ENCODE measurements around the gene KCNMB3.
"Not testable (repeated sequence)": the region's sequence is repeated elsewhere in the genome, so short reads cannot be mapped to it uniquely, and the experiment has no call there.

The KCNMB3 gene, protein sequence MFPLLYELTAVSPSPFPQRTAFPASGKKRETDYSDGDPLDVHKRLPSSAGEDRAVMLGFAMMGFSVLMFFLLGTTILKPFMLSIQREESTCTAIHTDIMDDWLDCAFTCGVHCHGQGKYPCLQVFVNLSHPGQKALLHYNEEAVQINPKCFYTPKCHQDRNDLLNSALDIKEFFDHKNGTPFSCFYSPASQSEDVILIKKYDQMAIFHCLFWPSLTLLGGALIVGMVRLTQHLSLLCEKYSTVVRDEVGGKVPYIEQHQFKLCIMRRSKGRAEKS

DNA sequence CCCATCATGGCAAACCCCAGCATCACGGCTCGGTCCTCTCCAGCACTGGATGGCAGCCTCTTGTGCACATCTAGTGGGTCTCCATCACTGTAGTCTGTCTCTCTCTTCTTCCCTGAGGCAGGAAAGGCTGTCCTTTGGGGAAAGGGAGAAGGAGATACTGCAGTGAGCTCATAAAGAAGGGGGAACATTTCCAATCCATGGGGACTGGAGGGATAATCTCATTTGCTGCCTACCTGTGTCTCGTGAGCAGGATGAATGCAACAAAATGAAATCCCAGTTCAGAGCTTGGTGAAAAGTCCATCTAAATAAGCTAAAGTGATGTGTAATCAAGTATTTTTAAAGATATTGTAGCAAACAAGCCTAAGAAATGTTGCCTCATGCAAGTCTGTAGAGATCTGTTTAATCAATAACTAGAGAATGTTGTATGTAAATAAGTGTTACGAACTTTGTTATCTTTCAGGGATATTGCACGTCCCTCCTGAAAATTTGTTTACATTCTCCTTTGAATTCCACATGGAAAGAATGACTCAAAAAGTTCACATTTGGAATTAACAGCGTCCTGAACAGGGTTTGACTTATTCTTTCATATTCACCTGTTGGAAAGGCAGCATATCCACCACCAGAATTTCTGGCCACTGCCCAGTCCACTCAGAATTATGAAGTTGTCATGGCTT, at the start of gene KCNMB3:
Gene KCNMB3, minus strand, starts transcription at position 312 of the 674 bp plus-strand sequence. Its CDS starts 124 bp downstream, at position 188.
- FAIRE-seq: no peak

DNA sequence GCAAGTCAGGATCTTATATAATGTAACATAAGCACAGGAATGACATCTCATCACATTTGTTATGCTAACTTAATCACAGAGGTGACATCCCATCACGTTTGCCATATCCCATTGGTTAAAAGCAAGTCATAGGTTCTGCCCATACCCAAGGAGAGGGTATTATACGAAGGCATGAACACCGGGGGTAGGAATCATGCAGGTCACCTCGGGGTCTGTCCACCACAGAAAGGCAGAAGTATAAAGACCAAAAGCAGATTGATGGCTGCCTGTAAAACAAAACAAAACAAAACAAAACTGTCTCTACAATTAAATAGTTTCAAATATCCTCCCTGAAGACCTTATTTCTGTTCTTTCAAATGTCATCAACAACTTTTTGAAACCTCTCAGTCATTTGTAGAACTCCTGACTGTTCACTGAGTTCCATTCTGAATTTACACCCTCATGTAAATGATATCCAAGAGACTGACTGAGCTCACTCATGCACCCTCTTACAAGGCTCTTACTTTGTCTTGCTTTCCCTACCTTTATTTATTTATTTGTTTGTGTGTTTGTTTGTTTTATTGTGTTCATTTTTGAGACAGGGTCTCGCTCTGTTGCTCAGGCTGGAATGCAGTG, 49.2 kb upstream of the KCNMB3 start:
- no peak for FAIRE-seq

DNA sequence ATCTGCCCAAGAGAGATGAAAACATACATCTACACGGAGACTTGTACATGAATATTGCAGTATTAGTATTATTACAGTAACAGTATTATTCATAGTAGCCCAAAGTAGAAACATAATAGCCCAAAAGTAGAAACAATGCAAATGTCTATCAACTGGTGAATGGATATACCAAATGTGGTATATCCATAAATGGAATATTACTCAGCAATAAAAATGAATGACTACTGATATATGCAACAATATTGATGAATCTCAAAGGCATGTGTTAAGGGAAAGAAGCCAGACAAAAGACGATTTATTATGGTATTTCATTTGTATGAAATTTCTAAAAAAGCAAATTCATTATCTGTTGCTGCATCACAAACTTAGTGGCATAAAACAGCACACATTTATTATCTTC, 48.4 kb upstream of the KCNMB3 start:
- no peak for FAIRE-seq

DNA sequence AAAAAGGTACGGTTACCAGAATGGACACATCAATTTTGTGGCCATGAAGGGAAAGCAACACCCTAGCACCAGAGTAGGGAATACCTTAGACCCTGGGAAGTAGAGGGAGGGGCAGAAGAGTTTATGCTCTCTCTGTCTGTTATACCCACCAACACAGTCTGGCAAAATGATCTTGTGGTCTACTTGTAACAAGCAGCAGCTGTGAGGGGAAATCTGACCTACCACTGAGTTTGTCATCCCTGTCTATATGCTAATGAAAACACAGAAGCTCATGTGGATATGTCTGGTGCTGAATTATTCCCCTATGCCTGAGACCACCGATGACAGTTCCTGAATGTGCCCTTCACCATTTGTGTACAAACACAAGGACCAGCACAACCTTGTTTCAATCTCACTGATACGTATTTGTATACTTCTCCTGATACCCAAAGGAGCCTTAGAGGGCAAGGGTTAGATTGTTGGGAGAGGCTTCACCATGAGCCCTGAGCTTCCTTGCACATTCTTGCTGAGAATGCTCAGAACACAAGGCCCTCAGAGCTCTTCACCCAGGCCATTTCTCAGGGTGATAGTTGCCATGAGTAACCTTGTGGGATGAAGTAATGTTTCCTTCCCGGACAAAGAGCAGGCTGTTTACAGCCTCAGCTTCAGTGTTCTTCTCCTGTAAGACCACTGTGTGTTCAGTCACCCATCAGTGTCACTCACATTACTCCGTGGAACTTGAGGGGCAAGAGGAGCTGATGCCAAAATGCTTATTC, 47.2 kb upstream of the KCNMB3 start:
- no peak for FAIRE-seq

DNA sequence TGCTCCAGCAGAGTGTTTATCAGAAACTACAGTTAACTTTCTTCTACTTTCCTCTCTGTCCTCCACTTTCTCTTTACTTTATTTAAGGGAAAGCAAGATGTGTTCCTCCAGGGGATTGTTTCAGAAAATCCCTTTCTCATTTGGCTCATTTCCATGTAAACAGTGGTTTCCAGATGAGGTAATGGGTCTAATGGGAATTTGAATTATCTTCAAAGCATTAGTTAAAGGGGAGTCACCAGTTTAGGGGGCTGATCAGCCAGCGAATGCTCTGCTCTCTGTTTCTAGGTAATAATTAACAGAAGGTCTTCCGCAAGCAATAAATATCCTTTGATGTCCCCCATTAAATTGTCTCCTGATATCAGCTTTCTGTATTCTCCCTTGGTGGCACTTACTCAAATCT, 41.5 kb upstream of the KCNMB3 start:
- no peak for FAIRE-seq

DNA sequence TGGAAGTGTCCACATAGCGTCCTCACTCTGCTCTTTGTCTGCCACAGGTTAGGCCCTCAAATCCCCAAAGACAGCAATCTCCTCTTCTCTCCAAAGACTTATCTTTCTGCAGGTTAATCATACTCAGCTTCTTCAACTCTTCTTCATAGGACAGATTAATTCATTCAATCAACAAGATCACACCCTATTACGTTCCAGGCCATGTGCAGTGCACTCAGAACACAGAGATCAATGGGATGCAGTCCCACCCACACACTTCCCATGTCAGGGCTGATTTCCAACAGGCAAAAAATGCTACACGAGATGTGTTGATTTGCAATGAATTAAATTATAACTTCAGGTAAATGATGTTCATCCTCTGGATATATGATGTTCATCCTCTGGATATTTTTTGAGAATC, 38.4 kb upstream of the KCNMB3 start:
- FAIRE-seq: no peak

DNA sequence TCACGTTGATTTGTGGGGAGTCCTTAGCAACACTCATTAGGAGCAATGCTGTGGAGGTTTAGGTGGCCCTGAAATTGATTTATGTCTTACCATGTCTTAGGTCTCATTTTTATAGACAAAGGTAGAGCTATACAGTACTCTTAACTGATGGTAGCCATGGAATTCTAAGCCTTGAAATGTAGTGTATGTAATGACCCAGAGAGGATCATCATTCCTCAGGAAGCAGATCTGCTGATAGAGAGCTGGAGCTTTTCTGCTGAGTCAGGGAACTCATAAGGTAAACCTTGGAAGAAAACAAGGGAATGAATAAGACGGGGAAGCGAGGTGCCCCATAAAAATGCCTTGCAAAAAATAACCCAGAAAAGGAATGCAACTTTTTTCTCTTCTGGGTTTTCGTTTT, 37.9 kb upstream of the KCNMB3 start:
- no peak for FAIRE-seq

DNA sequence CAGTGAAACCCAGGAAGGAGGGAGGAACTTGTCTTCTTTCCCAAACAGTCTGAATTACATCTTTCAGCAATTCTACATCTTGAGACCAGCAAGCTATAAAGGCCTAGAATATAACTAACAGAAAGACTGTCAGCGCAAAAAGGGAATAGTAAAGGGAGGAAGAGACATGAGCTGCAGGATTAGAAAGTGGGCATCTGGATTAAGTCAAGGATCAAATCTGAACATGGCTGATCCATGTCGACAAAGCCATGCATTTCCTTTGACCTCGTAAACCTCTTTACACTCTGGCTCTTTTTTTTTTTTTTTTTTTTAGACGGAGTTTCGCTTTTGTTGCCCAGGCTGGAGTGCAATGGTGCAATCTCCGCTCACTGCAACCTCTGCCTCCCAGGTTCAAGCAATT, 35.4 kb upstream of the KCNMB3 start:
- no peak for FAIRE-seq

DNA sequence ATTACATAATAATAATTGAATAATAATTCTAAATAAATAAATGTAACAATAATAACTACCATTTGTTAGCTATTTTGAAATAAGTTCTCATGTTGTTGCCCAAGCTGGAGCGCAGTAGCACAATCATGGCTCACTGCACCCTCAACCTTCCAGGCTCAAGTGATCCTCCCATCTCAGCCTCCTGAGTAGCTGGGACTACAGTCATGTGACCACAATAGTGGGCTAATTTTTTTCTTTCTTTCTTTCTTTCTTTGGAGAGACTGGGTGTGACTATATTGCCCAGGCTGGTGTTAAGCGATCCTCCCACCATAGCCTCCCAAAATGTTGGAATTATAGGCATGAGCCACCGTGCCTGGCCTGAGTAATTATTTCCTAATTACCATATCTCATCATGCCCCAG, 30.9 kb upstream of the KCNMB3 start:
- FAIRE-seq: no peak

DNA sequence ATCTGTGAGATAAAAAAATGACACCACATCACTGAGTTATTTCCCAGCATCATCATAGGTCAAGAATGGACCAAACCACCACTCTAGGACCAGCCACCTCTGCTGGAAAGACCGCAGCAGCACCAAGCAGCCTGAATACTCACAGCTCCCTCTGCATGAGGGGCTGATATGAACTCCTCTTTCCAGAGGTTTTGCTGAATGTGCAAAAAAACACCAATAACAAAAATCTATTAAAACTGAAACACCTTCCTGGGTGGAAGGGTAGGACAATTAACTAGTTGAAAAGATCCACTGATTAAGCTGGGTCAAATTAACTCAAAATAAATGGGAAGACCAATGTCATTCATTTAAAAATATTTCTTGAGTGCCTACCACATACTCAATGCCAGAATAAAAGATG, 28.9 kb upstream of the KCNMB3 start:
- no peak for FAIRE-seq

DNA sequence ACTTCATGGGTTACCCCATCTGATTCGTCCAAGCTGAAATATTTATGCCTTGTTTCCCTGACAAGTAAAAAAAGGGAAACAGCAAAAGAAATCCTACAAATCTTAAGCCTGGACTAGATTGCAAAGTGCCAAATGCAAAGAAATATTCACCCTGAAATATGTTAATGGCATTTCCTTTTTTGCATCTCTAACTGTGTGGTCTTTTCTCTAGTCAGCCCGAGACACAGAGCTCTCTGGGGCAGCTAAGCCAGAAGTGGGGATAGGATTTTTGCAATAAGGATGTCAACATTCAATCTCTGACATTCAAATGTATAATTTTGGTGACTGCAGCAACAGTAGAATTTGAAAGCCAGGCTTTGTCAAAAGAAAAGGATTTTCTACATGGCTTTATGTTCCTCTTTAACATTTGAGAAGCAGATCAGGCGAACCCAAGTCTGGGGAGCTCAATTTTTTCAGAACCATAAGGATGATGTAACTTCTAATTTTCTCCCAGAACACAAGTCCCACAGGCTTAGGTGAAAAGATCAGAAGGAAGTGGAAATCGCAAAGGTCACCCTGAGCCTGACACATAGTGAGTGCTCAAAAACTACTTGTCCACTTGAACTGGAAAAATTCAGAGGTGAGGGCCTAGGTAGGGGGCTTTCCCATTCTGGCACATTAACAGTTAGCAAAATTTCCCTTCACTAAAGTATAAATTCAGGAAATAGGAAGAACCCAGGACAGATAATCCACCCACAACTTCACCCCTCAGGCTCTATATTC, 28.2 kb upstream of the KCNMB3 start:
- no peak for FAIRE-seq

DNA sequence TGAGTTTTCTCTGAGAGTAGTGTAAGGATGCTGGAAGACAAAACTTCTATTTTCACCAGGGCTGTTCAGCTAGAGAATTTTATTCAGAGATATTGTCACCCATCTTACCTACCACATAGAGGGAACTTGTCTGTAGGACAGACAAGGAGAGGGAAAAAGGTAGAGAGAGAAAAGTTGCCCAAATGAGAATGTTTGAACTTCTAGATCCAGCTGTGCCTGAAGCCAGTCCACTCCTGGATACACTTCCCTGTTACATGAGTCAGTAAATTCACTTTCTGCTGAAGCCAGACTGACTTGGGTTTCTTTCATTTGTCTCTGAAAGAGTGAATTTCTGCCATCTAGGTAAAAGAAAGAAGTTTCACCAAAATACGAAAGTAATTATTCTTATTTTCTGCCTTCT, 27.2 kb upstream of the KCNMB3 start:
- FAIRE-seq: no peak

DNA sequence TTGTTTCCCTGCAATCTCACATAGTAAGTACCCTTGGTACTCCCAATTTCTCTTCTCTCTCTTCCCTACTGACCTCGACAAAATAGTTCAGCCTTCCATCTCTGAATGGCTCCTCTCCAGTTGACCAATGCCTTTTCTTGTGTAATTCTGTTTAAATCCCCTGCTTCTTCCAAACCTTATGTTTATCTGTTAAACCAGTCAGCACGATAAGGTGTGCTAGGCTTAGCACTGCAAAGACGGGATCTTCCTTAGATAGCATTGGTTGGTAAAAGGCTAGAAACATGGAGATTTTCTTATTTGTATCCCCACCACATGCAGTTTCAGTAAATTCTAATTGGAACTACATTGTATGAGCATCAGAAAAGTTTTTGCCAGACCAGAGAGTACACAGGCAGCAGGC, 25.8 kb upstream of the KCNMB3 start:
- FAIRE-seq: no peak

DNA sequence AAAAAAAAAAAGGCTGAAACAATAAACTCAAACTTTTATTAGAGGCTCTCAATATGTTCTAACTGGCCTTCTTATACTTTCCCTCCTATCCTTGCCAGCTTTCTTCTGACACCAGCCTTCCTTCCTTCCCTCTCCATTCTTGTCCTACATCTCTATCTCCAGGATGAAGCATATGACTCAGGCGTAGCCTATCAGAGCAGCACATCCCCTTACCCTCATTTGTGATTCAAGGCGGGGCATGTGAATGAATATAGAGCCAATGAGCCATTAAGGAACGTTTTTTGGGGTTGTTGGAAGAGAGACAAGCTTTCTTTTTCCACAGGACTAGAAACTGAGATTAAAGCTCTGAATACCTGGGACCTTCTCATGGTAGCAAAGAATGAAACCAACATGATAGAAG, 25.1 kb upstream of the KCNMB3 start:
- no peak for FAIRE-seq

DNA sequence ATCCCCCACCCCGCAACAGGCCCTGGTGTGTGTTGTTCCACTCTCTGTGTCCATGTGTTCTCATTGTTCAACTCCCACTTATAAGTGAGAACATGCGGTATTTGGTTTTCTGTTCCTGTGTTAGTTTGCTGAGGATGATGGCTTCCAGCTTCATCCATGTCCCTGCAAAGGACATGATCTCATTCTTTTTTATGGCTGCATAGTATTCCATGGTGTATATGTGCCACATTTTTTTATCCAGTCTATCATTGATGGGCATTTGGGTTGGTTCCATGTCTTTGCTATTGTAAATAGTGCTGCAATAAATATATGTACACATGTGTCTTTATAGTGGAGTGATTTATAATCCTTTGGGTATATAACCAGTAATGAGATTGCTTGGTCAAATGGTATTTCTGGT, 23.5 kb upstream of the KCNMB3 start:
- not testable (repeated sequence) for FAIRE-seq

DNA sequence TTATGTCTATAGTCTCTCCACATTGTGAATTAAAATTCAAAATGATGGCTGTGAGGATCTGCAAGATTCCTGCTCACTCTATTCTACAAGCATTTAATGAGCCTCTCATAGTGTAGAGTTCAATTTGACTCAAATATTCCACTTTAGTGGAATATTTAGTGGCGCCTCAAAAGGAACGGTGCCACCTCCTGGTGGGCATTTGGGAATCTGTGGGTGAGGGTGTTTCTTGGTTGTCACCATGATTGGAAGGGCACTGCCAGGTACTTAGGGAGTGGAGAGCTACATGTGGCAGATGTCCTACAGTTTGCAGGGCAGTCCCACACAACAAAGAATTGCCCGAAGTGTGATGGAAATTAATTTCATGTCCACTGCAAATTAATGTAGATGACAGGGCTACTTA, 21.5 kb upstream of the KCNMB3 start:
- no peak for FAIRE-seq

DNA sequence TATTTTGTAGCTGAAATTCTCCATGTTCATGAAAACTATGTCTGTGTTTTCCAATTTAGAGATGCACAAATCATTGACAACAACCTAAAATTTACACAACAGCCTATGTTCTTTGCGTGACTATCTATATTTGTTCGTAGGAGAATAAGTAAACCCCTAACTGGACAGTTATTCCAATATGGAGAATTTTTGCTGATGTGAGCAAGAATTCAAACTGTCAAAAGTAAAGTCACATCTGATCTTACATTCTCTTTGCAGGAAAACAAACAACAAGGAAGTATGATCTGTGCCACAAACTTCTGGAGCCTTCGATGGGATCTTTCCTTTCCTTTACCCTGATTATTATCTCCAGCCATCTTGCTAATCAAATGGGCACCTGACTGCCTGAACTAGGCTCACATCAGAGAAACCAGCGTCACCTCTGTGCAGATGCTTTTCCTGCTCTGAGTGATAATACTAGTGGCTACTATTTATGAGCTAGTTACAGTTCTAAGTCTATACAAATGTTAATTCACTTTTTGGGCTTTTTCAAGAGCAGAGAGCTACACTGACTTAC, 18.3 kb upstream of the KCNMB3 start:
- FAIRE-seq: no peak

DNA sequence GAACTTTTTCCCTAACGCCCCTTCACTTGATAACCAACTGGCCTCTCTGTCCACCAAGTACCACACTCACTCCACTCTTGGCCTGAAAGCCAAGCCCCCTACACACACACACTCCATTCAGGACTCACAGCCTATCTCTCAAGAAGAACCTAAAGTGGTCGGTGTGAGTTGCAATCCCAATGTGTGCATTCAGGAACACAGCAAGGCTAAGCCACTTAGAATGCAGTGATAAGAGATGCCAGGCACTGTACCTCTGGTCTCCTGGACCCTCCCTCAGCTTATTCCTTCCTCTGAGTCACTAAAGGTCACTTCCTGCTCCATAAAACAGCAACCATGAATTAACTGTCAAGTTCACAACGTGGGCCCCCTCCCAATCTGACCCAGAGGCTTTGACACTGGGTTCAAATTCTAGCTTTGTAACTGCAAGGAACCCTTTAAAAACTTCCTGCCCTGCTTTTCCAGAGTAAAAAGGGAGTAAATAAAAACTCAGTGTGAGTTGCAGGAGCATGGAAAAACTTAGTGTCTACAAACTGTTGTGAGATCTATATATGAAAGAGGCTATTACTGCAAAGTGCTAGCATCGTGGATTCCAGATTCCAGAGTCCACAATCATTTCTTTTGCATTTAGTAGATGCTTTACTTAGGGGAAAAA, 17.6 kb upstream of the KCNMB3 start:
- FAIRE-seq: no peak

DNA sequence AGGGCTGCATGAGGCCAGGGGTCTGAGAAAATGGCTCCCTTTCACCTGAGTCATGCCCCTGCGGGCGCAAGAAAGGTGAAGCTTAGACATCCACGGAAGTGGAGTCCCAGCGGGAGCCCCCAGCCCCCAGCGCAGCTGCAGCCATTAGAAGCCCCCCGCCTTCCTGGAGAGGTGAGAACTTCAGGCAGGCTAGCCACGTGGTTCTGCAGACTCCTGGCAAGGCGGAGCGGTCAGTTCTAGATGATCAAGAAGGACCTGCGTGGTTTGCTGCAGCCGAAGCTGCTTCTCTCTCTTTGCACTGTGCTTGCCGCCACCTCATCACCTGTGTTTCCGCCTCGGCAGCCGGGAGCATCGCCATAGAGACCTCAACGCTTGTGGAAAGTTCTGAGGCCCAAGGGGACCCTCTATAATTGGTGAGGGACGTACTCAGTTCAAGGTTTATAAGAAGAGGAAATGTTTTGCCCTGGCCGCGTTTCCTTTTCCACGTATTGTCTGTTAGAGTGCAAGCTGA, 15.8 kb upstream of the KCNMB3 start:
- FAIRE-seq: no peak

DNA sequence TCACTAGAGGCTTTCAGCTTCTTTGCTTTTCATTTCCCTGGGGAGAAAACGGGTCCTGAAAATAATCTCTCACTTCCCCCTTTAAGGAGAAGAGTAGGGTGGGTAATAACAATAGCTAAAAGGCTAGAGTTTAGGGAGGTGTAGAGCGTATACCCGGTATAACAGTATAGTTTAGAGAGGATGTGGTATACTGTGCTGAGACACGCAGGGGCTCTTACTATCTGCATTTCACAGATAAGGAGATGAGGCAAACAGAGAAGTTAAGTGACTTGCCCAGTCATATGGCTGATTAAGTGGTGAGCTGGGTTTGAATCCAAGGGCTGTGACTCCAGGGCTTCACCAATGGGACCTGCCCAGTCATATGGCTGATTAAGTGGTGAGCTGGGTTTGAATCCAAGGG, 15.0 kb upstream of the KCNMB3 start:
- FAIRE-seq: no peak

DNA sequence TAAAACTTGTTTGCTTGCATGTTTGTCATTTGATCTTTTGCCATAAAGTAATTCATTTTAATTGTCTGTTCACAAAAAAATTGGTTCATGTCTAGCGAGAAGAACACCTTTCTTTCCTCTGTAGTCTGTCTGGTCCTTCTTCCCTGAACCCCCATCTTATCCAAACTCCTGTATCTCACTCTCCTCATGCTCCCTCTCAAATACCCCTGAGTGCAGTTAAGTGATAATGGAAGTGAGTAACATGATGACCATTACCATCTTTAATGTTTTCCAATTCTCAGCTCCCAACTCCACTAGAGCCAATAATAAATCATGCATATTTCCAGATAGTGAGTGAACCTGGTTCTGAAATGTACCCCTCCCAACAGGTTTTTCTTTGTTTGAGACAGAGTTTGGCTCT, 14.2 kb upstream of the KCNMB3 start:
- no peak for FAIRE-seq

DNA sequence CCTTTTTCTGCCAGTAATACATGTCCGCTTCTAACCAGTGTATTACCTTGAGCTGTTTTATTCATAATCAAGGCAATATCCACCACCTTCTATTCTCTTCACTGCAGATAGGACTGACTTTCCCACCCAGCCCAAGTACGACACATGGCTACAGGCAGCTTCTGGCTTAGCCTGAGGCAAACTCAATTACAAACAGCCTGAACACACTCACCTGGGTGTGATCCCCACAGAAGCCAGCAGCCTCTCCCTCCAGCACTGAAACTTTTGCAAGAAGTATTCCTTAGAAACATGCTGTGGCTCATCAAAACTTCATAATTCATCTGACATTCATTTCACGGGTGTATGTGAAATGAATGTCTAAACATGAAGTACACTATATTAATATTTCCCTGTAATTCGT, 13.5 kb upstream of the KCNMB3 start:
- FAIRE-seq: no peak
